HG02623 (cell line): Measurements from ENCODE around the gene C19orf85.

ENCODE experiments used
- ATAC-seq: cut with Tn5 transposase; IDR thresholded peaks from one replicate; pipeline ENCODE4 v1.9.1; 2021; ENCODE audit warnings: moderate library complexity; ENCODE audit not compliant: unreplicated experiment

Gene C19orf85

GRCh38 chr19:55489711-55490477 lies 25.3 kb upstream of the C19orf85 start:
- no peak for ATAC-seq

- ATAC-seq = no peak
These were observed 24.6 kb upstream of the C19orf85 start for GRCh38 chr19:55488986-55489710.

- ATAC-seq = no peak
These were observed 23.6 kb upstream of the C19orf85 start, which contains the start of gene SSC5D for GRCh38 chr19:55487924-55488687. TSS of gene SSC5D (plus strand) at chr19:55488436. CDS start at chr19:55488590, 154 bp downstream.

- no peak for ATAC-seq
These were observed 22.7 kb upstream of the C19orf85 start for GRCh38 chr19:55486971-55487923.

GRCh38 chr19:55486043-55486970 lies 21.8 kb upstream of the C19orf85 start:
- no peak for ATAC-seq

- ATAC-seq = no peak
These were observed 21.0 kb upstream of the C19orf85 start for GRCh38 chr19:55485439-55486011.

- ATAC-seq = peak; percentile 56
These were observed 20.3 kb upstream of the C19orf85 start, which contains the start of gene NAT14 for GRCh38 chr19:55484593-55485438. TSS of gene NAT14 (plus strand) at chr19:55485188. CDS start at chr19:55485709, 521 bp downstream.

- no peak for ATAC-seq
These were observed 19.4 kb upstream of the C19orf85 start for GRCh38 chr19:55483706-55484592.

- no peak for ATAC-seq
These were observed 18.6 kb upstream of the C19orf85 start for GRCh38 chr19:55482967-55483705.

GRCh38 chr19:55482156-55482961 lies 17.8 kb upstream of the C19orf85 start:
- ATAC-seq = no peak

- no peak for ATAC-seq
These were observed 17.2 kb upstream of the C19orf85 start for GRCh38 chr19:55481794-55482155.

- ATAC-seq = no peak
These were observed 16.7 kb upstream of the C19orf85 start for GRCh38 chr19:55481148-55481793.

- no peak for ATAC-seq
These were observed 15.1 kb upstream of the C19orf85 start for GRCh38 chr19:55479451-55480230.

- no peak for ATAC-seq
These were observed 14.5 kb upstream of the C19orf85 start for GRCh38 chr19:55479045-55479444.
